GM21786 (cell line): Measurements from ENCODE around the gene BLCAP.

Experiments used
- ATAC-seq: cut with Tn5 transposase; IDR thresholded peaks from one replicate; pipeline ENCODE4 v1.9.1; 2021; ENCODE audit not compliant: unreplicated experiment

The BLCAP gene

DNA sequence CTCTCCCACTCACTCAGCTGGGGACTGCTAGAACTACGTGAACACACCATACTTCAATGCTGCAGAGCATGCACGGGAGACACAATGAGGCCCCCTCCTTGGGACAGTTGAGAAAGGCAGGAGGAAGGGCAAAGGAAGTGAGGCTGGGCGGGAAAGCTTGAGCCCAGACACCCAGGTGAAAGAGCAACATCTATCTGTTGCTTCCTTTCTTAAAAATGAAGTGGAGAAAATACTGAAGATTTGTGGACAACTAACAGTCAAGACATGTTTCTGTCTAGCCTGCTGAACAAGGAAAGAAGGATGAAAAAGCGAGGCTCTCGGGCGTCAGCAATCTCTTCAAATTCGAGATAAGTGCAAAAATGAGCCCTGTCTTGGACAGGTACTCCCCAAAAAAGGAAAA is 9.6 kb downstream of the BLCAP start:
- ATAC-seq, result no peak

- no peak for ATAC-seq
Measured at GRCh38 chr20:37516811-37517750, 10.6 kb downstream of the BLCAP start.

DNA sequence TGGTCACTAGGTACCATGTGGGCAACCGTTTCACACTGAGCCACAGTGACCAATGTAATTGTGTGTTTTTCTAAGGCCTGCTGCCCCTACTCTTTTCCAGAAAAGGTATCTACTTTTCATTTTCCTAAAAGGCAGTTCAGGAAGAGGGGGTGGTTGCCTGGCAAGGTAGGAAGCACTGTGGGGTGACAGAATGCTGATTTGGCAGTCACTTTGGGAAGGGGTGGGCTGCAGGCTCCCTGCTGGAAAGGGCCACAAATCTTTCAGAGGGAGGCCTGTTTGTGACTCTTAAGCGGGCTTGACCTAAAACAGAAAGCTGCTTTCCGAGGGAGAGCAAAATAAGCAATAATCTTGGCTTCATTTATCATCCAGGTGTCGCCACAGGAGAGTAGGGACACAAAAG is 11.8 kb downstream of the BLCAP start:
- no peak for ATAC-seq

- no peak for ATAC-seq
Measured at GRCh38 chr20:37513779-37514359, 13.8 kb downstream of the BLCAP start.

GRCh38 chr20:37511610-37512275 is 15.9 kb downstream of the BLCAP start:
- no peak for ATAC-seq

- ATAC-seq, result no peak
Measured at GRCh38 chr20:37510226-37510625, 17.4 kb downstream of the BLCAP start.

GRCh38 chr20:37506152-37506725 is 21.4 kb downstream of the BLCAP start:
- ATAC-seq, result no peak

DNA sequence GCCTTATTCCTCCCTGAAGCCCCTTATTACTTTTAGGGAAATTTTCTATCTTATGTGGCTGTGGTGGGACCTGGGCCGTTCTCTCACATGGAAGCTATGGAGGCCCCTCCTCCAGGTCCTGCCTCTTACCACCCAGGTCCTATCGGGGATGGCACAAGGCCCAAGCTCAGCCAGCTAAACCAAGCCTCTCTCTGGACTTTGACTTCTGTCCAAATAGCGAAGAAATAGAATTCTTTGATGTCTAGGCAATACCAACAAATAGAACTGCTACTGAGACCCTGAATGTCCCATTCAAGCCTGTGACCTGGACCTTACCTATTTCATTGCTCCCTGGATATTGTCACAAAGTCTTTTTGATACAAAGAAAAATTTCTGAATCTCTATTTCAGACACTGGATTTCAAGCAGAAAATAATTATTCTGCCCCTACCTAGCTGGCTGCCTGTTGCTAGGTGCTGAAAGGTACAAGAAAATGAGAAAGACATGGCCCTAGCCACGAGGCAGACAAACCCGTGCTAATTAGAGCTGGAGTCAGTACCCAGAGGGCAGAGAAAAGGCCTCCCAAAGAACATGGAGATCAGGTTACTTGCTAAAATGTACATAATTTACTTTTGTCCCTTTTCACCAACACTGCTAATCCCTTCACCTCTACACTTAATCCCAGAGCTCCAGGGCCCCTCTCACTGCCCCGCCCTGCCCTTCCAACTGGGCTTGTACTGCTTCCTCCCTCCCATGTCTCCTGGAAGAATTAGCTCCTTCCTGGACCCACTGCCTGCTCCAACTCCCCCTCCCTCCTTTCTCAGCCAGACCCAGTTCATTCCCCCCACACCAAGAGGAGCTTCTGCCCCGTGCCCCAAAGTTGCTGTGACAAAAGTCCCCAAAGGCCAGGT is 22.2 kb downstream of the BLCAP start:
- no peak for ATAC-seq

DNA sequence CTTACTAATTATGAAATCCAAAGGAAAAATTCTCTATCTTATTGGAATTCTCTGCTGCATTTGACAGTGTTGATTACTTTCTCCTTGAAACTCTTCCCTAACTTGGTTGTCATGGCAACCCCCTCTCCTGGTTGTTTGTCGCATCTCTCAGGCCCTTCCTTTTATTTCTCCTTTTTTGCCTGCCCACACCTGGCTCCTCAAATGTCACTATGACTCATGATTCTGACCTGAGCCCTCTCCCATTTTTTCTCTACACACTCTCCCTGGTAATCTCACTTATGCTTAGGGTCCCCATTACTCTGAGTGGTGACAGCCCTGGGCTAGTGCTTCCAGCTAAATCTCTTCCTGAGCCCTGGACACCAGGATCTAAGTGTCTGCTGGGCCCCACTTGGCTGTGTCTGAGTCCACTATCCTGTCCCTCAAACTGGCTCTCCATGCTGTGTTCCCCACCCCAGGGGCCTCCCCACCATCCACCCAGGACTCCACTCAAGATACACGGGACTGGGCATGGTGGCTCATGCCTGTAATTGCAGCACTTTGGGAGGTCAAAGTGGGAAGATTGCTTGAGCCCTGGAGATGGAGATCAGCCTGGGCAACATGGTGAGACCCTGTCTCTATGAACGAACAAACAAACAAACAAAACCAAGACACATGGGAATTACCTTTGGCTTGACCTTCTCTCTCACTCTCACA is 23.1 kb downstream of the BLCAP start:
- no peak for ATAC-seq

- ATAC-seq, result no peak
Measured at GRCh38 chr20:37503256-37503927, 24.3 kb downstream of the BLCAP start.

DNA sequence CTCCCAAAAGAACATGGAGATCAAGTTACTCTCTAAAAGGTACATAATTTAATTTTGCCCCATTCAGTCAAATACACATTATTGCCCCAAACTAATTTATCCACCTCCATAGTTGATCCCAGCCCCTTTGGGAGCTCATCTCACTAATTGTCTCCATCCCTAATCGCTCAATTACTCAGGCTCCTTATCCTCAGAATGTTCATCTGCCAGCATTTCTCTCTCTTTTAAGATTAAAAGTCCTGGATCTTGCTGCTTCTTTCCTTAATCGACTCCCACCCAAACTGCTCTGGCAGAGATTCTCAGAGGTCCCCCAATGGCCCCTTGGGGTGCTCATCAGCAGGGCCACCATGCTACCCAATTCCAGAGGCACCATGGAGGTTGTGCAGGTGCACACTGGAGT is 25.0 kb downstream of the BLCAP start:
- no peak for ATAC-seq

- ATAC-seq, result no peak
Measured at GRCh38 chr20:37501940-37502339, 25.7 kb downstream of the BLCAP start.

GRCh38 chr20:37500311-37500710 is 27.4 kb downstream of the BLCAP start:
- no peak for ATAC-seq

- ATAC-seq, result no peak
Measured at GRCh38 chr20:37498066-37498665, 29.5 kb downstream of the BLCAP start.

- ATAC-seq, result no peak
Measured at GRCh38 chr20:37494796-37495195, 32.9 kb downstream of the BLCAP start.

DNA sequence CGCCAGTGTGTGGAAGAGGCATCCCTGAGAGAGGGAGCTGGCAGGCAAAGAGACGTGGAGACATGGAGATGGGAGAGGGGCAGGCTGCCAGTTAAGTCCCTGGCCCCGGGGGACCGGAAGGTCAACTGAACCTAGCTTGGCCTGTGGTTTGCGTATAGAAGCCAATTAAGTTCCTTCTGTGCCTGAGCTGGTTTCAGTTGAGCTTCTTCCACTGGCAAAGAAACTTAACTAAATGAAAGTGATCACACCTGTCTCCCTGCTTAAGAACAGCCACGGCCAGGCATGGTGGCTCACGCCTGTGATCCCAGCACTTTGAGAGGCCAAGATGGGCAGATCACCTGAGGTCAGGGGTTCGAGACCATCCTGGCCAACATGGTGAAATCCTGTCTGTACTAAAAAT is 33.4 kb downstream of the BLCAP start:
- ATAC-seq, result no peak

- ATAC-seq, result no peak
Measured at GRCh38 chr20:37492945-37493344, 34.7 kb downstream of the BLCAP start.

DNA sequence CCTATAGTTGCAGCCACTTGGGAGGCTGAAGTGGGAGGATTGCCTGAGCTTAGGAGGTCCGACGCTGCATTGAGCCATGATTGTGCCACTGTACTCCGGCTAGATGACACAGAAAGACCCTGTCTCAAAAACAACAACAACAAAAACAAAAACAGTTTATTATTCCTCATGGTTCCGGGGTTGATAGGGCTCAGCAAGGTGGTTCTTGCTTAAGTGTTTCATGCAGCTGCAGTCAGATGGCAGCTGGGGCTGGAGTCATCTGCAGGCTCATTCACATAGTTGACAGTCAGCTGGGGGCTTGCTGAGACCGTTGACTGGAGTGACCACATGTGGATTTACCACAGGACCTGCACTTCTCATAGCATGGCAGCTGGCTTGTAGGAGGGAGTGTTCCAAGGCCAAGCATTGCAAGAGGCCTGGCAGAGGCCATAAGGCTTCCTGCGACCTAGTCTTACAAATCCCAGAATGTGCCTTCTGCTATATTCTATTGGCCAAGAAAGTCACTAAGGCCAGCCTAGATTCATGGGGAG is 35.5 kb downstream of the BLCAP start:
- no peak for ATAC-seq
